Activated CD4-positive, alpha-beta T cell treated with anti-CD3 and anti-CD28 coated beads, Interleukin-2, amount 50 U/mL, for 48 hours (primary cell): ENCODE measurements around the gene AATK.

Source experiments
- DNase-seq, 2 experiments: peaks; one replicate each; pipeline ENCODE4 v3.0.0-alpha.2; 2020

Gene AATK

DNA sequence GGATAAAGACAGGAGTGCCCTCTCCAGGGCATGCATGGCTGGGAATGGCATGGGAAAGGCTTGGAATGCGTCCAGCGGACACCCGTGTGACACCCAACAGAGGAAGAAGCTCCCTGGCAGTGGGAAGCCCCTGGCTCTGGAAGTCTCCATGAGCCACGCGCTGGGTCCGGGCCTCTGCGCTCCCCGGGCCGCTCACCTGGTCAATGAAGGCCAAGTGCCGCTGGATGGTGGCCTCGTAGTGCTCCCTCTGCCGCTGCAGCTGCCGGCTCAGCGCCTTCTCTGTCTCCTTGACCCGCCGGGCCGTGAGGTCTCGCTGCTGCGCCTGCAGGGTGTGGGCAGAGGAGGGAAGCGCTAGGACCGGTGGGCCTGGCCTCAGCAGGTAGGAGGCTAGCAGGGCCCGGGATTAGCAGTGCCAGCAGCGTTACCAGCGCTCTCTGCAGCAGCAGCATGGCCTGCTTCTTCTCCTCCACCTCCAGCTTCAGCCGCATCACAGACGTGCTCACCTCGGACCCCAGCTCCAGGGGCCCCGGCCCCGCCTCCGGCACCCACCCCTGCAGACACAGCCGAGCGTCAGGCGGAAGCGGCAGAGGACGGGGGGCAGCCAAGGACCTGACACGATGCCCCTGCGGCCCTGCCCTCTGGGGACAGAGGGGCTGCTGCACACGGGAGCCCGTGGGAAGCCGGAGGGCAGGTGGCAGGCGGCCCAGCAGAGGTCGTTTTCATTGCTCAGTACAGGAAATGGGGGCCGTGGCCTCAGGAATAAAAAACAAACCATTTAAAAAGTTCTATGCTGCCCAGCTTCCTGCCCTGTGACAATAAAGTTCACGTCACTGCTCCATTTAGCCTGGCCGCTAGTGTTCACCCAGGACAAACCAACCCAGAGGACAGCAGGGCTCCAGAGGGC is 30.7 kb upstream of the AATK start:
- DNase-seq, result no peak

DNA sequence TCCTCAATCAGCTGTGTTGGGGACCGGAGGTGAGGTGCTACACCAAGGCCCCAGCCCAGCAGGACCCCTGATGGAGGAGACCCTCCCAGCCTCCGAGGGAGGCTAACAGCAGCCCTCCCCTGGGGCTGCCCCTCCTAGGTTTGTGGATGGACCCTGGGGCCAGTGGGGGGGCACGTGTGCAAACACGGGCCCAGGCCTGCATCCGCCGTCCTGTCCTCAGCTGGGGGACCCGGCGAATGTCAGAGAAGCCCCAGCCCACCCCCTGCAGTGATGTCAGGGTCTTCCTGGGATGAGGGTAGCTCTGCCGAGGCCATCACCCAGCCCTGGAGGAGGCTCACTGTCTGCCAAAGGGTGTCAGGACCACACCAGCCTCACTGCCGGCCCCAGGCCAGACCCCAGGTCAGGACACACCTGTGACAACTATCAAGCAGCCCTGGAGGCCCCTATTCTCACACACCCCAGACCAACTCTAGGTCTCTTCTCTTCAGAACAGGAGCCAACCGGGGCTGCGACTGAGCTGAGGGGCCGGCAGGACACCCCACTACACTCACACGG is 30.0 kb upstream of the AATK start:
- DNase-seq, result no peak

DNA sequence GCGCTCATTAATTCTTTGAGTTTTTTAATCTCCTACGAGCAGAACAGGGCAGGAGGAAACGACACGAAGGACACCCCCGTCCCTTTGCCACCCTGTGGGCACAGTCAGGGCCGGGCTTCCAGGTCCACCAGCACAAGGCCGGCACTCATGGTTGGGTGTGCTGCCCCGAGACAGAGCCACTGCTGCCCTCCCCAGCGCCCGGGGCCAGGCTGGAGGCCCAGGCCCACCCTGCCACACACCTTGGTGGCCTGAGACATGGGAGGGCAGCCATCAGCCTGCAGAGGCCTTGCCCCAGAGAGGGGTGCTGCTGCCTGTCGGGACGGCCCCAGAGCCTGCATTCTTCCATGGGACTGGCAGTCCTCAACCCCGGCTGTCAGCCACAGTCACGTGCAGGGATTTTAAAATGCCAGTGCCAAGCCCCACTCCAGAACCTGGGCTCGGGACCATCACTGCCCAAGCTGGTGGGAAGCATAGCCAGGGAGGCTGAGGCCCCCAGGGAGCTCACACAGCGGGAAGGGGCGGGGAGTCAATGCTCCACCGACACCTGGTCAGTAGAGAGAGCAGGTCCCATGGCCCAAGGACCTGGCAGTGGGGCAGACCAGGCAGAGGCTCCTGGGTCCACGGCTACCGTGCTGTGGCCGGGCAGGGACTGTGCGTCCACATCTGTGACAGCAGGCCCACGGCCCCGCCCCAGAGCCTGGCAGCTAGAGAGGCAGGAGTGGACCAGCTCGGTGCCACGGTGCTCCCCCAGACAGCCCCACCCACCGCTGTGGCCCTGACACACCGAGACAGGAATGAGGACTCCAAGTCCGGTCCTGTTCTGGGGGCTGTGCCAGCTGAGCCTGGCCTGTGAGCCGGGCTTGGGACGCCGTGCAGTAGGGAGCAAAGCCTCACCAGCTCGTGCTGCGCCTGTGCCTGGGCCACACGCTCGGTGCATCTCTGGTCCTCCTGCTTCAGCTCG is 29.2 kb upstream of the AATK start:
- no peak for DNase-seq

DNA sequence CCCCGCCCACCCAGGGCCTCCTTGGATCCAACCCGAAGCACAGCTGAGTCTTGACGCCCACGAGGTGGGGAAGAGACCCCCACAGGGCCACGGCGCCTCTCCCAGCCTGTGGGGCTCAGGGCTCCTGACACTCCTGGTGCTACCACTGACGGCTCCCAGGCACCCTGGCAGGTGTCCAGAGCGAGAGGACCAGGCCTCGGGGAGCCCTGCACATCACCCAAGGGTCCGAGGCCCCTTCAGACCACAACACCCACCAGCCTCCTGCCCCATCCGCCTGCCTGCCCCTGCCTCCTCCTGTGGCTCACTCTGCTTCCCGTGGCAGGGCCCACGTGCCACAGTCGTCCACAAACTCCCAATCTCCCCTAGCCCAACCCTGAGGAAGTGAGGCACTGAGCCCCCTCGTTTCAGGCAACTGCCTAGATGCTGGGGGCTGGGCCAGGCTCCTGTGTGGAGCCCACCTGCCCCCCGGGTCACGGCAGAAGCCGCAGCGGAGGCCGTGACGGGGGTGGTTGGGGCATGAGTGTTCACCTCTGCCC is 28.3 kb upstream of the AATK start:
- no peak for DNase-seq

DNA sequence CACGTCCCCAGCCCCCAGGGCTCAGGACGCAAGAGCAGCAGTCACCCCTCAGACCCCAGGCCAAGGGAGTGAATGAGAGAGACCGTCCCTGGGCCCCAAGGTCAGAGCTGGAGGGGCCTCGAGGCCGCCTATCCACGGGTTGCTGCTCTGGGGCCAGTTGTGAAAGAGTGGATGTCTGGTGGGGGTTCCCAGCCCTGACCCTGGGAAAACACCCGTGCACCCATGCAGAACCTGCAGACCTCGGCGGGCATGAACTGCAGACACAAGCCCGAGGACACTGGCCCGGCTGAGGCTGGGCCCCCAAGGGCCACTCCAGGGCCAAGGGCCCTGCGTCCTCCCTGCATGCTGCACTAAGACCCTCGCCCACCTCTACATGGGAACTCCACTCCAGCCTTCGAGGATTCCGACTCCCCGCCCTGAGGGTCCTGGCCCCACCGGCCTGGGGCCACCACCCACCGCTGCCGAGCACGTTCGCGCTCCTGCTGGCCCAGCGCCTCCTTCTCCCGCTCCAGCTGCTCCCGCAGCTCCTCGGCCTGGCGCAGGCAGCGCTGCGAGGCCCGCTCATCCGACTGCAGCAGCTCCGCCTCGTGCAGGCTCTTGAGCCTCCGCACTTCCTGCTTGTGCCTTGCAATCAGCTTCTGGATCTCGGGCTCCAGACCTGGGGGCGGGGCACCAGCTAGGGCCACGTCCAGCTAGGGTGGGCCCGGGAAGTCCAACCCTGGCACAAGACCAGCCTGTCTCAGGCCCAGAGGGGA is 27.6 kb upstream of the AATK start:
- DNase-seq, result no peak

DNA sequence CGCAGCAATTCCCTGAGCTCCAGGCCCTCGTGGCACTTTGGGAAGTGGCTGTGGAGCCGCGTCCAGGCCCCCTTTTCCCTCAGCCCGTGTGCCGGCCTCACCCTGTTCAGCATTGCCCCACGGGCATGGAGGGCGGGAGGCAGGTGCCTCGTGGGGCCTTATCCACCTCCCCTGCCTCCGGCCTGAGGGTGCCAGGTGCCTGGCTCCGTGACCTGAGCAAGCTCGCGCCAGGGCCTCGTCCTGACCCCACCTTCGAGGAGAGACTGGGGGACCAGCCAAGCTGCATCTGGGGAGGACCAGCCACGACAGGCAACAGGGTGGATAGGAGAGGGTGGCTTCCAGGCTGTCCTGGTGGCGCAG is 27.0 kb upstream of the AATK start:
- no peak for DNase-seq

DNA sequence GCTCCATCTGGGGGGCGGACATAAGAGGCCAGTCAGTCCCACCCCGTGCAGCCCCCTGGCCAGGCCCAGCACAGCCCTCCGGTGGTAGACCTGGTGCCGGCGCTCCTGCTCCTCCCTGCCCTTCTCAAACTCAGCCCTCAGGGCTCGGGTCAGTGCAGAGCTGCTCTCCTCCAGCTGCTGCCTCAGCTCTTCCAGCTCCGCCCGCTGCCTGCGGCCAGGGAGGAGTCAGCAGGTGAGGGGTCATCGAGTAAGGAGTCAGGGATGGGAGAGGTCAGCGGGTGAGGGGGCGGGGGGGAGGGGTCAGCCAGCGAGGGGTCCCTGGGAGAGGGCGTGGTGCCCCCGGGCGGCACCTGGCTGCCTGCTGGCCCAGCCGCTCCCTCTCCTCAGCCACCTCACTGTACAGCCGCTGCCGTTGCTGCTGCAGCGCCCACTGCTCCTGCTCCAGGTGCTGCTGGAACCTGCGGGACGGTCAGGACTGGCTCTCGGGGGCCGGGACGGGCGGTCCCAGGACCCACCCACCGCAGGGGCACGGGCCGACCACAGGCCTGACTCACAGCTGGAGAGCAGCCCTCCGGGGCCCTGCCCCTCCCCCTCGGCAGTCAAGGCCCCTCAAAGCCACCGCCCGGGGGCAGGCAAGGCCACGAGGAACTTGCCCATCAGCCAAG is 26.5 kb upstream of the AATK start:
- DNase-seq, result no peak

DNA sequence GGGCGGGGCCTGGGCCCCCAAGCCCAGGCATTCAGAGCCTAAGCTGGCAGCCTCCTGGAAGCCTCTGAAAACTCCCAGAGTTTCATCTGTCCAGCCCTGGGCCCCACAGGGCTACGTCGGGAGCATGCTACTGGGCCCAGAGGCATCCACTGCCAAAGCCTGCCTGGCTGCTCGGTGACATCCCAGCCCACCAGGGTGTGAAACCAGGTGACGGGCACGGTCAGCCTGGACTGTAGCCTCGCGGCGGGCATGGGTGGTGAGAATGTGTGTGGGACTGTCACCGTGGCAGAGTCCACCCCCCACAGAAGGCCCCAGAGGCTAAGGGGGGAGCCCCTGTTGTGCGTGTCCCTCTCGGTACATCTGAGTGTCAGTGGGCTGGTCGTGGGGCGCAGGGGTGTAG is 25.6 kb upstream of the AATK start:
- no peak for DNase-seq

DNA sequence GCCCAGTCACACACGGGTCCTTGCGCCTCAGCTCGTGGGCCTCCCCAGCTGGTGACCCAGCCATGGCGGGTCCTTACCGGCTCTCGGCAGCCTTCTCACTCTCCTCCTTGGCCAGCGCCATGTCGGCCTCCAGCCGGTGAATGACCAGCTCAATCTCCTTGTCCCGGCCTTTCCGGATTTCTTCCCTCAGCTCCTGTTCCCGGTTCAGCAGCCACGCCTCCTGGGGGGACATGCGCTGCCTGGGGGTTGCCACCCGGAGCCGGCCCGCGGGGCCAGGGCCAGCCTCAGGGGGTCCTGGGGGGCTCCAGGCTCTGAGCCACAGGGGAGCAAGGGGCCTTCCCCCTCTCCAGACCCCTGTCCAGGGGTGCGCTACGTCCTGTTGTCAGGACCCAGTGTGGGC is 25.1 kb upstream of the AATK start:
- no peak for DNase-seq

DNA sequence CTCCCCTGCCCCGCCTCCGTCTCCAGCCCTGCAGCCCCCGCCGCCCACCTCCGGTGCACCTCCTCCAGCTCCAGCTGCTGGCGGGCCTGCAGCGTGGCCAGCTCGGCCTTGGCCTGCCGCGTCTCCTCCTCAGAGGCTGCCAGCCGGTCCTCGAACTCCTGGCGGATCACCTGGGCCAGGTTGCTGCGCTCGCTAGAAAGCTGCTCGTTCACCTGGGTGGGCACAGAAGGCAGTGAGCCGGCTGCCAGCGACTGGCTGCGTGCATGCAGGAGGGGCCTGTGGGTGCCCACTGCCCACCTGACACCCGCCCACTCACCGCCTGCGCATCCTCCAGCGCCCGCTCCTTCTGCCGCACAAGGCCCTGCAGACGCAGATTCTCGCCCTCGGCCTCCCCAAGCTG is 24.6 kb upstream of the AATK start:
- no peak for DNase-seq

DNA sequence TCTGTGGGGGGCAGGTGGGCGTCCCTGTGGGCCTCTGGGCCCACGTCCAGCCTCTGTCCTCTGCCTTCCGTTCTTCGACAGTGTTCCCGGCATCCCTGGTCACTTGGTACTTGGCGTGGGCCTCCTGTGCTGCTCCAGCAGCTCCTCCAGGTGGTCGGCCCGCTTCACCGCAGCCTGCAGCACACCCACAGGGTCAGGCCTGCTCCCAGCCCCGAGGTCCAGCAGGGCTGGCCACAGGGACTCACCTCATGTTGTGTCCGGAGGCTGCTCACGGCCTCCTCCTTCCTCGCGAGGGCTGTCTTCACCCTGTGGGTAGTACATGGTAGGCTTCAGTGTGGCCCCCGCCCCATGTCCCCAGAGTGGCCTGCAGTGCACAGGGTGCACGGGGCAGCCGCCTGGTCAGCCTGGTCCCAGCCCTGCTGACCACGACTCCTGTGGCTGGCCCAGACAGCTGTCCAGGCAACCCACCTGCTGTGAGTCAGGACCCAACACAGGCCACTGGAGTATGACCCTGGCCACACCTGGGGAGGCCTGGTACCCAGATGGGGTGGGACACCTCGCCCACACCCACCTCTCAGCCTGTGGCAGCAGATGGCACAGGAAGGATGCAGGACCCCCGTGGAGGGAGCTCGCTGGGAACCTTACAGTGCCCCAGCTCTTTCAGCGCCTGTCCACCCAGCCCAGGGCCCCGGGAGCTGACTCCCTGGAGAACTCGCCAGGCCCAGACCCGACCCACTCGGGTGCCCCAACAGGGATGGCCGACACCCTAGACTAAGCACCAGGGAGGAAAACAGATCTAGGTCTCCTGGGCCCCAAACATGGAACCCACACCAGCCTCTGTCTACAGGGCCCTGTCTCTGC is 23.9 kb upstream of the AATK start:
- DNase-seq, result no peak

DNA sequence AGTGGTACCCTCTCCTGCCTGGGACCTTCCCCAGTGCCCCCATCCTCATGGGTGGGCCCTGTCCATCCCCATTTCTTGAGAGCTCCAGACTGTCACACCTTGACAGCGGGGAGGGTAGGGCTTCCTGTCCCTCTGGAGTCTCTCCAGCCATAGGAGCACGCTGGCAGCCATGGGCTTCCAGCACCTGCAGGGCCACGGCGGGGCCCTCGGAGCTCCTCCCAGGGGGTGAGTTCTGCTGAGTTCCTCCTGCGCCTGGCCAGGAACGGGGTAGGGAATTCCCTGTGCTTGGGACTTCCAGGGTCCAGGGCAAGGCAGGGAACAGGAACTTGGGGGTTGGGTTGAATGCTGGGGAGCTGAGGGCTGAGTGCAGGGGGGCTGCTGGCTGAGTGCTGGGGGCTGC is 23.0 kb upstream of the AATK start:
- no peak for DNase-seq

DNA sequence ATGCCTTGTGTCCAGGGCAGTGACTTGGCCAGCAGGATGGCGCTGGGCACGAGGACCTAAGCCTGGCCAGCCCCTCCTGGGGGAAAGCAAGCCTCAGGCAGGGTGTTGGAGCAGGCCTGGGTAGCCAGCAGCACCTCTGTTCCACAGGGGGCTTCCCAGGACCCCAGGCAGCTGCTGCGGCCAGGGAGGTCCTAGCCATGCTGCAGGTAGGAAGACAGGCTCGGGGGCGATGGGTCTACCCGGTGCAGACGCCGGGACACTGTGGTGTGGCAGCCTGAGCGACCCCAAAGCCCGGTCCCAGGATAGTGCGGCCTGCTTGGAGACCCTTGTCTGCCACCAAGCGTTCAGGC is 22.4 kb upstream of the AATK start:
- DNase-seq, result no peak

DNA sequence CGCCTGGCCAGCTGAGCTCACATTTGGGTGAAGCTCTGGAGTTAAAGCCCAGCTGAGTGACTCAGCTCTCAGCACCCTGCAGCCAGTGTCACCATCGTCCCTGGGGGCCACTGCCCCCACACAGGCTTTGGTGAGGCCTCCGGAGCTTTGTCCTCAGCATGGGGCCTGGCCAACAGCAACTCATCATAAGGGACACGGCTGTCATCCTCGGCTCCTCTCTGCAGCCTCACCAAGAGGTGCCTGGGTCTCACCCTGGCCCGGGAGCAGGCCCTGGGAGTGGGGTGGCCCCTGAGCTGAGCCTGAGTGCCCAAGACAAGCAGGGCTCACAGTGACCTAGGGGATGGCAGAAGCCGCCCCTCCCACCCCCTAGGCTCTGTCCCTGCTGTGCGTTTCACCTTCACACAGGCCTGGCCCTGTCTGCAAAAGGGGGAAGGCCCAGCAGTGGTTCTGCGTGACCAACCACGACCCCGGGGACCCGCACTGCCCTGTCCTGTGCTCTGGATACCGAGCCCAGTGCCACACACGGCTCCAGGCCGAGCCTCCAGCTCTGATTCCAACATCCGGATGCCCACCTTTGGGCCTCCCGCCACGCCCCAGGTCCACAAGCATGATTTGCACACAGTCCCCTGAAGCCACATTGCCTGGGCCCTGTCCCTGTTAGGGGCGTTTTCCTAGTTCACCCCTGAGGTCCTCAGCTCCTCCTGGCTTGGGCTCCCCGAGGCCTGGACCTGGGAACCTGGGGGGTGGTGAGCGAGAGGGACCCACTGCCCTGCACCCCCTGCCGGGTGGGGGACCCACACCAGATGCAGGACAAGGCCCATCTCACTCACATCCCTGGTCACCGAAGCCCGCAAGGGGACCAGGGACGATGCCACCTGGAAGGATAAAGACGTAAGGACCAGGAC is 21.8 kb upstream of the AATK start:
- DNase-seq, result no peak

DNA sequence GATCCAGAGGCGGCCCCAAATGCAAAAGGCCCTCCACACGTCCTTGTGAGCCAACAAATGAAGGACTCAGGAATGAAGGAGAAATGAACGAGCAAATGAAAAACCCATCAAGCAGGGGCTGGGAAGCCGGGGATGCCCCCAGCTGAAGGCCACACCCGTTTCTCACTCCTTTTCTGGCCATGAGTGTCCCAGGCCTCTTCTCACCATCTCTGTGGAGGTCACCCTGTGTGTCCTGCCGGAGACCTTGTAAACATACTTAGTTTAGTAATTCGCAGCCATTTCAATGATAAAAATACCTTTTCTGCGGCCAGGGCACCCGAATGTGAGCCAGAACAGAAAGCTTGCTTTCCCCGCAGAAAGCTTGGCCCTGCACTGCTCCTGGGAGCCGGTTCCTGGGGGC is 21.1 kb upstream of the AATK start:
- no peak for DNase-seq

DNA sequence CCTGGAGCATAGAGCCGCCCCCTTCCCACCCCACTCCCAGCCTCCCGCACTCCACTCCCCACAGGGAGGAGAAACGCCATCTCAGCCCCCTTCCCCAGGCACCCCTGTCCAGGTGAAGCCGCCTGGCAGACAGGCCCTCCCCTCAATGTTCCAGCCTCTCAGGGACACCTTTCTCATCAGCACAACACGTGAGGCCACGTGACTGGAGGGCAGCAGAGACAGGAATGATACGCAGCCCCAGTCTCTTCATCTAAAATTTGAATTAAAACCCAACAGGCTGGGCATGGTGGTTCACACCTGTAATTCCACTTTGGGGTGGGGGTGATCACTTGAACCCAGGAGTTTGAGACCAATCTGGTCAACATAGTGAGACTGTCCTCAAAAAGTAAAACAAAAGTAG is 20.2 kb upstream of the AATK start:
- DNase-seq, result no peak

DNA sequence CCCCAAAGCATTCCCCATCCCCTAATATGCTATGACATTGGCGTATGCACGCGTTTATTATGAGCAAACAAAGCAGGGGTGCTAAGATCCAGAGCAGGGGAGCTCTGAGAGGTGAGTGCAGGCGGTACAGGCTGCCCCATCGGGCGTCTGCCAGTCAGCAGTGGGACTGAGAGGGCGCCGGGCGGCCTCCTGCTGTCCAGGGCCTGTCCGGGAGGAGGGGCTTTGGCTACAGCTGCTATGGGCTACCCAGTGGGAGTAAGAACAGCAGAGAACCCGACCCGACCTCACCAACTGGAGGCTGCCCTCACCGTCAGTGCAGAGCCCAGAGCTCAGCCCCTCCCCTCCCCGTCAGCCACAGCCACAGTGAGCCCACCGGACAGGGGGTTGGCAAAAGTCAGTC is 18.5 kb upstream of the AATK start:
- no peak for DNase-seq

DNA sequence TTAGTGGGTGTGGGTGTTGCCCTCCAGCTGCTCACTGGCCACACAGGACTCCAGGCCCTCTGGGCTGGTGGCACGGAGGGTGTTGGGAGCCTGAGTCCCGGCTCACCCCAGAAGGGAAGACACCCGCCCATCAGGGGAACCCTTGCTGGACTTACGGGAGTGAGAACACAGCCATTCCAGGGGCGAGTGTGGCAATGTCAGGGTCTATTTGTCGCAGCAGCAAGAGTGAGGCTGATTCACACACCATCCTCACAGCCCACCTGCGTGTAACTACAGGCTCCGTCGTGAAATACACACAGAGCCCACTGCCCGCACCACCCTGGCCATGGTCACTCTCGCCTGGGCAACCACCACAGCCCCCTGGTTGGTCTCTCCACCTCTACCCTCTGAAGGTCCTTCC is 17.8 kb upstream of the AATK start:
- no peak for DNase-seq

DNA sequence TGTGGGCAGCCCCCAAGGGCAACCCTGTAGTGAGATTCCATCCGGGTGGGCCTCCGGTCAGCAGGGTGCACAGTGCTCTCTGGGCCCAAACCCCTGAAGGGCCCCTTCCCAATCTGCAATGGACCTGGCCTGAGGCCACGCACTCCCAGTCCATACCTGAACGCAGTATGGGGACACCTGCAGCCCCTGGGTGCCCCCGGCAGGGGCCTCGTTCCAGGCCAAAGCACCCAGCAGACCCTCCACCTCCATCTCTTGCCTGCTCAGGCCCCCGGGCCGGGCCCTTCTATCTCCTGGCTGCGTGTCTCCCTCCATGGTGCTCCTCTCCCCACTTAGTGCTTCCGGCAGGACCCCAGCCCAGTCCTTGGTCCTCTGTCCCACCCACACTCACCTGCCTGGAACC is 17.3 kb upstream of the AATK start:
- DNase-seq, result no peak

DNA sequence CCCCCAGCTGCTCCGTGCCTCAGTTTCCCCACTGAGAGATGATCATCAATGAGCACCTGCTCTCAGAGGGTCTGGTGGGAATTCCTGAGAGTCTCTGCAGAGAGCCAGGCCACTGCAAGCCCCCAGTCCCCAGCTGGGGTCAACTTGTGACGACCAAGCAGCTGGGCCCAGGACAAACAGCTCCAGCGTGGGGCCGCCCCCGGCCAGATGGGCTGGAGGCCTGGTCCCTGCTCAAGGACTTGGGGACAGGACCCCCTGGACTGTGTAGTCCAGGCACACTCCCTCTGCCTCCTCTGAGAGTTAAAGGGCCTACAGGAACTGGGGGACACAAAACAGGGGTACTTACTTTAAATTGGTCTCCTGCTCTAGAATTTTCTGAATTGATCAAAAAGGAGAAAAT is 16.6 kb upstream of the AATK start:
- DNase-seq, result no peak
